Limb (tissue), 2 donors: ENCODE data around the gene MEIS1.

Source experiments
- DNase-seq, 2 donors: peaks; one replicate each; pipeline ENCODE4 v3.0.0-alpha.2; 2016; ENCODE audit errors: extremely low spot score in 2 of 2

Gene MEIS1

GRCh38 chr2:66565291-66565690 is 130.4 kb downstream of the MEIS1 start:
- DNase-seq = no peak

- DNase-seq = no peak
These were observed 131.9 kb downstream of the MEIS1 start for GRCh38 chr2:66566726-66567399.

- no peak for DNase-seq
These were observed 132.8 kb downstream of the MEIS1 start for GRCh38 chr2:66567729-66568128.

DNA sequence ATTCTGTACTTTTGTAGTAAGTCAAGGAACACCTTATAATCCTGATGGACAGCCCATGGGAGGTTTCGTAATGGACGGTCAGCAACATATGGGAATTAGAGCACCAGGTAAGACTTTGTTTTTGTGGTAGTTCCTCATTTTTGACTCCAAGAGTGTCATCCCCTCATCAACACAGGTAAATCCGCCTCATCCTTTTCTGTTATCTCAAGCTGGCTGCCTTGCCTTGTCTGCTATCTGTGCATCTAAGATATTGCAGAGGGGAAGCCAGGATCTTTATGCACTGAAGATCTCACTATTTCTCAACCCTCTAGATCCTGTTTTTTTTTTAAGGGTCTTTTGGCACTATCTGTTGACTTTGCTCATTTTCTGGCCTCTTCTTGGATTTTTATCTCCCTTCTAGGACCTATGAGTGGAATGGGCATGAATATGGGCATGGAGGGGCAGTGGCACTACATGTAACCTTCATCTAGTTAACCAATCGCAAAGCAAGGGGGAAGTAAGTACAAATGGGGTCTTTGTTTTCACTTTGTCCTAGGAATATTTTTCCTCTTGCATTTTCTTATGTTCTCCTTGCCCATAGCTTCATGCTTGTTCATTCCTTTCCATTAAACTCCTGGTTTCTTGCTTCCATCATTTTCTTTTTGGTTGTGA is 133.8 kb downstream of the MEIS1 start:
- no peak for DNase-seq

GRCh38 chr2:66569321-66569851 is 134.5 kb downstream of the MEIS1 start:
- DNase-seq = peak in 1 of 2 donors; percentile 66

- no peak for DNase-seq
These were observed 135.0 kb downstream of the MEIS1 start for GRCh38 chr2:66569974-66570373.

DNA sequence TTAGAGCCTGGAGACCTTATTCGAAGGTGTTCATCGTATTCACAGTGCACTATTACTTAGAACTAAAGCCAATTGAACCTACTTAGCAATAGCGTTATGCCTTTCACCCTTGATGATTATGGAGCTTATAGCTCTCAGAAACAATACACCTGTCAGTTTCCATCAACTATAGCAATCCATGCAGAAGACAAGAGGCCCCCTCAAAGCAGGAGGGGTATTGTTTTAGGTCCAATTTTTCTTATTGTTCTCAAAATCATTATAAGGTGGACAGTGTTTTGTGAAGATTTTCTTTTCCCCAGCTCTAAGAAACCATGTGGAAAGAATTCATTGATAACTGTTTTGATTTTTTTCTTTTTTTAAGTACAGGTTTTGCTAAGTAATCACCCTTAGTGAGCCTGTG is 135.5 kb downstream of the MEIS1 start:
- no peak for DNase-seq

DNA sequence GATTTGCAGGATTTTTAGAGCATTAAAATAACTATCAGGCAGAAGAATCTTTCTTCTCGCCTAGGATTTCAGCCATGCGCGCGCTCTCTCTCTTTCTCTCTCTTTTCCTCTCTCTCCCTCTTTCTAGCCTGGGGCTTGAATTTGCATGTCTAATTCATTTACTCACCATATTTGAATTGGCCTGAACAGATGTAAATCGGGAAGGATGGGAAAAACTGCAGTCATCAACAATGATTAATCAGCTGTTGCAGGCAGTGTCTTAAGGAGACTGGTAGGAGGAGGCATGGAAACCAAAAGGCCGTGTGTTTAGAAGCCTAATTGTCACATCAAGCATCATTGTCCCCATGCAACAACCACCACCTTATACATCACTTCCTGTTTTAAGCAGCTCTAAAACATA is 137.0 kb downstream of the MEIS1 start:
- DNase-seq = no peak

GRCh38 chr2:66572391-66572790 is 137.5 kb downstream of the MEIS1 start:
- no peak for DNase-seq

DNA sequence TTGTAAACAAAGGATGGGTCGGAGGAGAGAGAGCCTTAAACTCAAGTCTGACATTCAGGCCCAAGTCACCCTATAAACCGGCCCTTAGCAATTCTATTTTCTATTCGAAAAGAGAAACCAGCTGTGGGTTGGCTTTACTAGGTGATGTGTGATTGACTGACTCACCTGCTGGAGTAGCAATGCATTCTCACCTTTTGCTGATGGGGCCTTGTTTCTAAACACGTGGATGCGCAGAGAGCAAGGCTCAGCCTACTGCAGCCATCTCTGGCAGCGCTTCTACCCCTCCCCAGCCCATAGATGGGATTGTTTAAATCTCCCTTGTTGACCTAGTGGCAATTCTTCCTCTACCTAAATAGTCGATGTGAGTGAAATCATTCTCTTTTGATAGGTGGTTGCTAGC is 138.5 kb downstream of the MEIS1 start:
- no peak for DNase-seq

- DNase-seq = peak in 1 of 2 donors; percentile 40
These were observed 138.9 kb downstream of the MEIS1 start for GRCh38 chr2:66573821-66574233.

- DNase-seq = peak; percentile 90
These were observed 140.0 kb downstream of the MEIS1 start for GRCh38 chr2:66574701-66575624.

GRCh38 chr2:66575625-66576310 is 140.8 kb downstream of the MEIS1 start:
- peak in 1 of 2 donors; percentile 84 for DNase-seq

DNA sequence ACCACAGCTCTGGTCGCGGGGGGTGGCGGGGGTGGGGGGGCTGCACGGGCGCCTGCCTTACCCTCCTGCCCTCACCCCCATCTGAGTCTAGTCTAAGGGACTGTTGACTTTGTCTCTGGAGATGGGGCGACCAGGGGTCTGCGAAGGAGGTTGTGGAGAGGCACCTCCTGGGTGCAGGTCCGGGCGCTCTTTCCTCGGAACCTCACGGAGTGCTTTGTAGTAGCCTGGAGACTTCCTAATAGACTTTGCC is 141.3 kb downstream of the MEIS1 start:
- no peak for DNase-seq

- DNase-seq = peak in 1 of 2 donors; percentile 70
These were observed 141.8 kb downstream of the MEIS1 start for GRCh38 chr2:66576561-66577320.

DNA sequence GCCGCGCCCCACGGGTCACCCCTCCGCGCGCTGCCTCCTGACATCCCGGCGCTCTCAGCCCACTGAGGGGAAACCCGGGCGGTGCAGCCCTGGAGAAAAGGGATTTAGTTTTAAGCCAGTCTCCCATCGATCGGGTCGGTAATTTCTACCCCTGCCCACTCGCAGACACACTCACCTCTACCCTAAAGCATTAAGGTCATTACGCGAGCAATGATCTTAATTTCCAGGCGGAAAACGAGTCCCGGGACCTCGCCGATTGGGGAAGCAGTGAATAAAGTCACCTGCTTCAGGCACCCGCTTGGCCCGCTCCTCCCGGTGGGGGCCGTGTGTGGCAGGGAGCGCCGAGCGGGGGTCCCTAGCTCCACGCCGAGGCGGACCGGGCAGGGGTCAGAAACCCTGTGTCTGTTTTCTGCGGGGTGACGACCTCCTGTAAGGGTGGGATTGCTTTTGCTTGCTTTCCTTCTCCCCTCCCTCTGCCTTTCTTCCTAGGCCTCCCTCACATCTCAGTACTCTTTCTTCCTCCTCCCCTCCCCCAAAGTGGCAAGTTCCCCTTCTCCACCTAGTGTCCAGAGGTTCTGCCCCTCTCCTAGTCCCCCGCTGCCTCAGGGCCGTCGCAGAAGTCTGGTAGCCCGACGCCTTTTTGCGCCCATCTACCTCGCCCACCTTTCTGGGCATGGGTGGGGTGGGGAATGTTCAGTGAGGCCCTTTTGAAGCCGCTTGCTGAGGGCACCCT is 142.6 kb downstream of the MEIS1 start:
- peak in 1 of 2 donors; percentile 75 for DNase-seq

GRCh38 chr2:66578054-66578686 is 143.2 kb downstream of the MEIS1 start:
- peak in 1 of 2 donors; percentile 72 for DNase-seq

DNA sequence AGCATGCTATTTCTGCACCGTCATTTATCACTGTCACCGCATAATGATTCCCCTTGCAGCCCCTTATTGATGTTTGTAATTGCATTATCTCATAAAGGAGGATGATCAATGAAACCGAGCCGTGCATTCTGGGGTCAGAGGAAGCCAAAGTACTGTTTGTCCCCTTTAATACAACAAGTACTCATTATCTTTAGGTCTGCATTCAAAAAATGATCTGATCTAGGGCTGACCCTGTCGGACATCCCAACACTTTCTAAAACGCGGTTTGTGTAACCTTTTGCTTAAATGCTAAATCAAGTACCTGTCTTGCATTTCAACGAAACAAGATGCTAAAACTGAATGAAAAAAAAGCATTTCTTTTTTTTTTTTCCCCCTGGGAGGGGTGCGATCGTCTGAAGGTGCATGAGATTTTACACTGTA is 143.8 kb downstream of the MEIS1 start:
- DNase-seq = no peak
